Measurements from ENCODE around the gene VWA5B1. TPM values are rescaled to one million over a fixed set of nuclear protein-coding genes. Genes with fewer than 3 reads are reported as not detected.

VWA5B1 gene
- total RNA-seq, 1 experiment from 2014 or later = not detected

- DNase-seq (ENCODE audit: low spot score) = no peak
Observed at GRCh38 chr1:20366463-20367115, 75.9 kb downstream of the VWA5B1 start.

GRCh38 chr1:20367116-20367585 lies 76.5 kb downstream of the VWA5B1 start:
- no peak for DNase-seq (ENCODE audit: low spot score)

- DNase-seq (ENCODE audit: low spot score) = no peak
Observed at GRCh38 chr1:20367626-20368025, 77.0 kb downstream of the VWA5B1 start.

- DNase-seq (ENCODE audit: low spot score) = no peak
Observed at GRCh38 chr1:20368866-20369470, 78.3 kb downstream of the VWA5B1 start.

GRCh38 chr1:20370698-20371097 lies 80.0 kb downstream of the VWA5B1 start:
- DNase-seq (ENCODE audit: low spot score) = no peak

- no peak for DNase-seq (ENCODE audit: low spot score)
Observed at GRCh38 chr1:20371411-20371810, 80.7 kb downstream of the VWA5B1 start.

GRCh38 chr1:20371883-20372282 lies 81.2 kb downstream of the VWA5B1 start:
- no peak for DNase-seq (ENCODE audit: low spot score)

- DNase-seq (ENCODE audit: low spot score) = no peak
Observed at GRCh38 chr1:20372676-20373075, 82.0 kb downstream of the VWA5B1 start.

GRCh38 chr1:20373286-20373685 lies 82.6 kb downstream of the VWA5B1 start:
- DNase-seq (ENCODE audit: low spot score) = no peak

GRCh38 chr1:20373764-20374163 lies 83.1 kb downstream of the VWA5B1 start:
- DNase-seq (ENCODE audit: low spot score) = no peak

GRCh38 chr1:20375563-20375962 lies 84.9 kb downstream of the VWA5B1 start:
- peak; percentile 59 for DNase-seq (ENCODE audit: low spot score)

GRCh38 chr1:20376171-20376570 lies 85.5 kb downstream of the VWA5B1 start:
- DNase-seq (ENCODE audit: low spot score) = no peak

GRCh38 chr1:20376880-20377494 lies 86.3 kb downstream of the VWA5B1 start:
- peak; percentile 29 for DNase-seq (ENCODE audit: low spot score)

- DNase-seq (ENCODE audit: low spot score) = no peak
Observed at GRCh38 chr1:20377516-20378270, 87.0 kb downstream of the VWA5B1 start.

- DNase-seq (ENCODE audit: low spot score) = no peak
Observed at GRCh38 chr1:20379075-20379474, 88.4 kb downstream of the VWA5B1 start.

GRCh38 chr1:20380175-20380574 lies 89.5 kb downstream of the VWA5B1 start:
- no peak for DNase-seq (ENCODE audit: low spot score)

GRCh38 chr1:20380616-20381035 lies 90.0 kb downstream of the VWA5B1 start:
- DNase-seq (ENCODE audit: low spot score) = peak; percentile 81

- no peak for DNase-seq (ENCODE audit: low spot score)
Observed at GRCh38 chr1:20381045-20381641, 90.5 kb downstream of the VWA5B1 start.

- DNase-seq (ENCODE audit: low spot score) = no peak
Observed at GRCh38 chr1:20381961-20382360, 91.3 kb downstream of the VWA5B1 start.

- DNase-seq (ENCODE audit: low spot score) = no peak
Observed at GRCh38 chr1:20382711-20383110, 92.0 kb downstream of the VWA5B1 start.

GRCh38 chr1:20383631-20384030 lies 93.0 kb downstream of the VWA5B1 start:
- DNase-seq (ENCODE audit: low spot score) = no peak

GRCh38 chr1:20385630-20386029 lies 95.0 kb downstream of the VWA5B1 start:
- DNase-seq (ENCODE audit: low spot score) = no peak
